Neural progenitor cell (in vitro differentiated cells): ENCODE measurements around the gene AIP. TPM values are rescaled to one million over a fixed set of nuclear protein-coding genes. Genes with fewer than 3 reads are reported as not detected.

Source experiments
- DNase-seq: peaks from one replicate; pipeline ENCODE4 v3.0.0-alpha.2; 2016; ENCODE audit warnings: low spot score
- H2AFZ ChIP-seq: fragments of 200-600 bp; sonication (generic); replicated peaks from 2 replicates; pipeline ENCODE4 v1.6.1; 2016; ENCODE audit warnings: antibody characterized with exemption
- H3F3A ChIP-seq: fragments of 200-600 bp; sonication (generic); 2 replicates; pipeline ENCODE4 v1.6.1; 2016; ENCODE audit warnings: antibody characterized with exemption, low read depth
- H3K27ac ChIP-seq: fragments of 200-600 bp; sonication (generic); 2 replicates; pipeline ENCODE4 v1.5.1; 2016; ENCODE audit warnings: mild to moderate bottlenecking
- H3K27me3 ChIP-seq: fragments of 200-600 bp; sonication (generic); 2 replicates; pipeline ENCODE4 v1.6.1; 2016; ENCODE audit warnings: mild to moderate bottlenecking, moderate library complexity
- H3K36me3 ChIP-seq: fragments of 200-600 bp; sonication (generic); 2 replicates; pipeline ENCODE4 v1.5.1; 2016
- H3K4me1 ChIP-seq: fragments of 200-600 bp; sonication (generic); 2 replicates; pipeline ENCODE4 v1.6.1; 2016; ENCODE audit warnings: mixed run types
- H3K4me2 ChIP-seq: fragments of 200-600 bp; sonication (generic); 2 replicates; pipeline ENCODE4 v1.6.1; 2016
- H3K4me3 ChIP-seq: fragments of 200-600 bp; sonication (generic); 2 replicates; pipeline ENCODE4 v1.5.1; 2016
- H3K79me2 ChIP-seq: fragments of 200-600 bp; sonication (generic); 2 replicates; pipeline ENCODE4 v1.6.1; 2016; ENCODE audit warnings: low read depth
- H3K9ac ChIP-seq: fragments of 200-600 bp; sonication (generic); 2 replicates; pipeline ENCODE4 v1.6.1; 2016
- H3K9me3 ChIP-seq: fragments of 200-600 bp; sonication (generic); 2 replicates; pipeline ENCODE4 v1.5.1; 2016; ENCODE audit warnings: low read depth
- H4K20me1 ChIP-seq: fragments of 200-600 bp; sonication (generic); 2 replicates; pipeline ENCODE4 v1.6.1; 2016; ENCODE audit warnings: low read depth
- H3K27ac Mint-ChIP-seq: 3 replicates; pipeline ENCODE4 v1.8.0; 2021; ENCODE audit warnings: mixed read lengths
- H3K27me3 Mint-ChIP-seq: 2 replicates; pipeline ENCODE4 v1.8.0; 2022; ENCODE audit warnings: low read depth, mild to moderate bottlenecking, inconsistent platforms, moderate library complexity, mixed read lengths; ENCODE audit not compliant: insufficient read depth
- H3K36me3 Mint-ChIP-seq: 3 replicates; pipeline ENCODE4 v1.8.0; 2021; ENCODE audit warnings: mixed read lengths
- H3K4me1 Mint-ChIP-seq: 3 replicates; pipeline ENCODE4 v1.8.0; 2021; ENCODE audit warnings: mixed read lengths
- H3K4me3 Mint-ChIP-seq: 3 replicates; pipeline ENCODE4 v1.8.0; 2021; ENCODE audit warnings: mild to moderate bottlenecking, moderate library complexity, mixed read lengths
- H3K9me3 Mint-ChIP-seq: 3 replicates; pipeline ENCODE4 v1.8.0; 2020; ENCODE audit warnings: mixed read lengths
- CTCF ChIP-seq: fragments of 200-600 bp; sonication (generic); IDR thresholded peaks from 2 replicates; pipeline ENCODE4 v1.5.1; 2017; ENCODE audit warnings: antibody characterized with exemption, mild to moderate bottlenecking
- EZH2 ChIP-seq: fragments of 200-600 bp; sonication (generic); IDR thresholded peaks from 2 replicates; pipeline ENCODE4 v1.6.1; 2017; ENCODE audit warnings: antibody characterized with exemption, mild to moderate bottlenecking, moderate library complexity
- EZH2phosphoT487 ChIP-seq: fragments of 200-600 bp; sonication (generic); IDR thresholded peaks from 2 replicates; pipeline ENCODE4 v1.6.1; 2017; ENCODE audit warnings: antibody characterized with exemption
- total RNA-seq: library from RNA; depleted of rRNA; stranded (reverse); fragments of >200 nt; gene quantifications from 2 replicates; pipeline ENCODE4 v1.2.3, GENCODE V29; 2015; ENCODE audit warnings: low replicate concordance

AIP gene
- total RNA-seq, 1 donor from 2014 or later = 20.3 TPM

DNA sequence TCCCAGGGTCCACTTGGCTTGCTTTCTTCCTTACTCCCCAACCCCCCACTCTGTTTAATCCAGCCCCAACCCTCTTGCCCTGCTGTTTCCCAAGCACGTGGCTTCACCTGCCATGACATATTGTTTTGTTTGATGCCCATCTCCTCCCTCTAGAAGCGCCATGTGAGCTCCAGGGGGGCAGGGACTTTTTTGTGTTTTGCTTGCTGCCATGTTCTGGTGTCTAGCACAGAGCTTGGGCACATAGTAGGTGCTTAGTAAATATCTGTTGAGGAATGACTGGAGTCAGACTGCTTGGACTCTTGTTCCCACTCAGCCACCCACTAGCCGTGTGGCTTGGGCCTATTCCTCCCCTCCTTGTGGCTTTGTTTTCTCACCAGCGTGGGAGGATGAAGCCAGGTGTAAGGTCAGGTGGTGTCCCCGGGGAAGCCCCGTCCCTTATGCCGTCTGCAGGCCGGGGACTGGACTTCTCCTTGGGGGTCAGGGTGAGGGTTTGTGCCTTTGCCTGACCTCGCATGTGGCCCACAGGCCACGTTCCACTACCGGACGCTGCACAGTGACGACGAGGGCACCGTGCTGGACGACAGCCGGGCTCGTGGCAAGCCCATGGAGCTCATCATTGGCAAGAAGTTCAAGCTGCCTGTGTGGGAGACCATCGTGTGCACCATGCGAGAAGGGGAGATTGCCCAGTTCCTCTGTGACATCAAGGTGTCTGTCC is 3.8 kb downstream of the AIP start:
- no peaks in the 10 kb centered on the region for H3K9me3 Mint-ChIP-seq
- Histone ChIP-seq H3K36me3 (no peaks in the 10 kb centered on the region), H3K9ac (no peak overlapping the region), H3K27me3 (peaks cover 6% of the 10 kb centered on the region), H3K4me2 (no peak overlapping the region), H3K4me1 (no peaks in the 10 kb centered on the region), H3K27ac (no peak overlapping the region), H3K79me2 (peaks cover 11% of the 10 kb centered on the region), H4K20me1 (no peaks in the 10 kb centered on the region), H3K9me3 (no peaks in the 10 kb centered on the region), H2AFZ (no peak overlapping the region), H3F3A (no peaks in the 10 kb centered on the region), H3K4me3 (no peak overlapping the region)
- TF ChIP-seq EZH2phosphoT487 (no peak), EZH2 (no peak), CTCF (no peak)
- peaks cover 20% of the 10 kb centered on the region for H3K36me3 Mint-ChIP-seq
- DNase-seq = no peak
- no peak overlapping the region for H3K27ac Mint-ChIP-seq
- peak overlapping the region; percentile 33 for H3K4me3 Mint-ChIP-seq
- peaks cover 5% of the 10 kb centered on the region for H3K27me3 Mint-ChIP-seq
- peaks cover 43% of the 10 kb centered on the region for H3K4me1 Mint-ChIP-seq

DNA sequence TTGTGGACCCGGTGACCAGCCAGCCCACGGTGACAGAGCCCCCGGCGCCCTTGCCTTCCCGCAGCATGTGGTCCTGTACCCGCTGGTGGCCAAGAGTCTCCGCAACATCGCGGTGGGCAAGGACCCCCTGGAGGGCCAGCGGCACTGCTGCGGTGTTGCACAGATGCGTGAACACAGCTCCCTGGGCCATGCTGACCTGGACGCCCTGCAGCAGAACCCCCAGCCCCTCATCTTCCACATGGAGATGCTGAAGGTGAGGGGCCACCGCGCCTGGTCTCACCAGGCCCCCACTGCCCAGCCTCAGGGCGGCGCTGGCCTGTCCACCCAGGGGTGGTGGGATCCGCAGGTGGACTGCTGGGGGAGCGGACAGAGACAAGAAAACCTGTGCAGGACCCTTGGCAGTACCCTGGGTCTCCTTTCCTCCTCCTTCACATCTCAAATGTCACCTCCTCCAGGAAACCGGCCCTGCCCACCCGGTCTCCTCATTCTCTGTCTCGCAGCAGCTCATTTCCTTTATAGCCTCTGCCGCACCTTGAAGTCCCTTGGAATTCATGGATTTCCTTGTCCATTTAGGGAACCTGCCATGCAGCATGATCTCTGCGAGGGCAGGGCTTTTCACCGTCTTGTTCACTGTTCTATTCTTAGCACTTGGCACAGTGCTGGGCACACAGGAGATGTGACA is 6.5 kb downstream of the AIP start:
- Mint-ChIP-seq H3K36me3 (peaks cover 19% of the 10 kb centered on the region), H3K4me3 (peak overlapping the region; percentile 28), H3K9me3 (no peaks in the 10 kb centered on the region), H3K4me1 (peaks cover 22% of the 10 kb centered on the region), H3K27ac (no peak overlapping the region), H3K27me3 (no peaks in the 10 kb centered on the region)
- H3F3A ChIP-seq = no peaks in the 10 kb centered on the region
- no peaks in the 10 kb centered on the region for H3K27me3 ChIP-seq
- H4K20me1 ChIP-seq = no peaks in the 10 kb centered on the region
- H3K4me1 ChIP-seq = no peaks in the 10 kb centered on the region
- no peaks in the 10 kb centered on the region for H3K9me3 ChIP-seq
- H3K27ac ChIP-seq = no peak overlapping the region
- no peak overlapping the region for H2AFZ ChIP-seq
- DNase-seq = no peak
- no peaks in the 10 kb centered on the region for H3K36me3 ChIP-seq
- peaks cover 4% of the 10 kb centered on the region for H3K79me2 ChIP-seq
- no peak overlapping the region for H3K4me2 ChIP-seq
- TF ChIP-seq CTCF (no peak), EZH2phosphoT487 (no peak), EZH2 (no peak)
- H3K4me3 ChIP-seq = no peak overlapping the region
- H3K9ac ChIP-seq = no peak overlapping the region

DNA sequence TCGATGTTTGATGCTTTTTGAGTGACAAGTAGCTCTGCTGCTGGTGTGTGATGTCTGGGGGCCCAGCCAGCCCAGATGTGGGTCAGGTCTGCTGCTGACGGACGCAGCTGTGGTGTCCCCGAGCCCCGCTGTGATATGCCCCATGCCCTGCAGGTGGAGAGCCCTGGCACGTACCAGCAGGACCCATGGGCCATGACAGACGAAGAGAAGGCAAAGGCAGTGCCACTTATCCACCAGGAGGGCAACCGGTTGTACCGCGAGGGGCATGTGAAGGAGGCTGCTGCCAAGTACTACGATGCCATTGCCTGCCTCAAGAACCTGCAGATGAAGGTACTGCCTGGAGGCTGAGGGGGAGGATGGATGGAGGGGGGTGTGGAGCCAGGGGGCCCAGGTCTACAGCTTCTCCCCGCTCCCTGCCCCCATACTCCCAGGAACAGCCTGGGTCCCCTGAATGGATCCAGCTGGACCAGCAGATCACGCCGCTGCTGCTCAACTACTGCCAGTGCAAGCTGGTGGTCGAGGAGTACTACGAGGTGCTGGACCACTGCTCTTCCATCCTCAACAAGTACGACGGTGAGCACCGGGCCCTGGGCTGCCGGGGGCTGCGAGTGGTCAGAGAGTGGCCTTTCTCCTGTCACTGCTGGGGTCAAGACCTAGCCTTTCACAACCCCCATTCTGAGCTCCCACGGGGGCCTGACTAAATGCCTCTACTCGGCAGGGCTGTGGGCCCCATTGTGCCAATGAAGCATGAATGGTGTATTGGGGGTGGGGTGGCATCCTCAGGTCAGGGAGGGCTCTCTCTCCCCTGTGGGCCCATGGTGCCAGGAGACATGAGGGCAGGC is 7.3 kb downstream of the AIP start:
- no peak overlapping the region for H3K27ac Mint-ChIP-seq
- no peak overlapping the region for H2AFZ ChIP-seq
- H3K4me1 Mint-ChIP-seq = peaks cover 15% of the 10 kb centered on the region
- H4K20me1 ChIP-seq = no peaks in the 10 kb centered on the region
- H3K36me3 Mint-ChIP-seq = peaks cover 15% of the 10 kb centered on the region
- H3K4me3 Mint-ChIP-seq = peak overlapping the region; percentile 28
- H3K9ac ChIP-seq = no peak overlapping the region
- H3K36me3 ChIP-seq = no peaks in the 10 kb centered on the region
- H3F3A ChIP-seq = no peaks in the 10 kb centered on the region
- no peaks in the 10 kb centered on the region for H3K27me3 ChIP-seq
- TF ChIP-seq EZH2 (no peak), CTCF (no peak), EZH2phosphoT487 (no peak)
- no peak overlapping the region for H3K4me3 ChIP-seq
- DNase-seq = no peak
- no peaks in the 10 kb centered on the region for H3K9me3 Mint-ChIP-seq
- no peaks in the 10 kb centered on the region for H3K9me3 ChIP-seq
- no peak overlapping the region for H3K27ac ChIP-seq
- no peaks in the 10 kb centered on the region for H3K79me2 ChIP-seq
- H3K27me3 Mint-ChIP-seq = no peaks in the 10 kb centered on the region
- H3K4me2 ChIP-seq = no peak overlapping the region
- no peaks in the 10 kb centered on the region for H3K4me1 ChIP-seq
